SK-MEL-5 (cell line): ENCODE data around the gene PDGFRA. TPM values are rescaled to one million over a fixed set of nuclear protein-coding genes. Genes with fewer than 3 reads are reported as not detected.
"Not testable (repeated sequence)": the region's sequence is repeated elsewhere in the genome, so short reads cannot be mapped to it uniquely, and the experiment has no call there.

Source experiments
- DNase-seq: peaks from one replicate; pipeline ENCODE4 v3.0.0-alpha.2; 2016; ENCODE audit warnings: low read depth, low spot score
- in situ Hi-C: cut with HindIII; loops from 2 replicates; pipeline ENCODE4 v1.10.0; 2016; ENCODE audit warnings: low sequenced_read_pairs, high pct_unique_total_duplicates, low pct_unique_long_range_greater_than_20kb
- total RNA-seq: library from RNA; depleted of rRNA; stranded (reverse); fragments of >200 nt; shearing (Covaris generic); gene quantifications from 2 replicates; pipeline ENCODE4 v1.2.3, GENCODE V29; 2014

The PDGFRA gene
- total RNA-seq, 1 experiment from 2014 or later: 1.3 TPM

DNA sequence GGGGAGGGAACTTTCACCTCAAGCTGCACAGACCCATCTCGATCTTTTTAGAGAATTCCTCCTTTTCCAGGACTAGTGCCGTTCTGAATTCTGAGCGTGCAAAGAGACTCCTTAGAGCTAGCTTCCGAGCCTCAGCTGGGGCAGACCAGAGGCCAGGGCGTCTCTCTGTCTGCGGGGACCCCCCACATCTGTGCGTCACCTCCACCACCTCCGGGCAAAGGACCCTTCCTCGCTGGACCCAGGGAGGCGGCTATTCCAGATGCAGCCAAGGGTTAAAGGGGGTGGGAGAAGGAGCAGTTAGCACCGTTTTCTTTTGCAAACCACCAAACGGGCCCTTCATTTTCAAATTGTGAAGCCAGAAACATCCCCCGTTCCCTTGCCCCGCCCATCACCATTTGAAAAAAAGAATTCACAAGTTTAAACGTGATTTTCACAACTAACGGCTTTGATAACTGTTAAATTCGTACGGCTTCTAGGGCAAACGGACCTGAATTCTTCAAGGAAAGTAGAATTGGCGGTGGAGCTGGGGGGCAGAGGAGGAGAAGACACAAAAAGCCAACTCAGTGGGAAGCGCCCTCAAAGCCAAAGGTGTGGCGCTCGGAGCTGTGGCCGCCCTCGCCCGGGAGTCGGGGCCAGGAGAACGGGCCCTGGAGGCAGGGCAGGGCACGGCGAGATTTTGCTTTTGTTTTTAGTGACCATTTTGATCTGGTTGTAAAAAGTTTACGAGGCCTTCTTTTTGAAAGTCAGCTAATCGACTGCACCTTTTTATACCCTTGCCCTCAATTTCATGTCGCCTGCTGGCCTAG lies 3.3 kb upstream of the PDGFRA start:
- in situ Hi-C loops: no loop called here
- no peak for DNase-seq

DNA sequence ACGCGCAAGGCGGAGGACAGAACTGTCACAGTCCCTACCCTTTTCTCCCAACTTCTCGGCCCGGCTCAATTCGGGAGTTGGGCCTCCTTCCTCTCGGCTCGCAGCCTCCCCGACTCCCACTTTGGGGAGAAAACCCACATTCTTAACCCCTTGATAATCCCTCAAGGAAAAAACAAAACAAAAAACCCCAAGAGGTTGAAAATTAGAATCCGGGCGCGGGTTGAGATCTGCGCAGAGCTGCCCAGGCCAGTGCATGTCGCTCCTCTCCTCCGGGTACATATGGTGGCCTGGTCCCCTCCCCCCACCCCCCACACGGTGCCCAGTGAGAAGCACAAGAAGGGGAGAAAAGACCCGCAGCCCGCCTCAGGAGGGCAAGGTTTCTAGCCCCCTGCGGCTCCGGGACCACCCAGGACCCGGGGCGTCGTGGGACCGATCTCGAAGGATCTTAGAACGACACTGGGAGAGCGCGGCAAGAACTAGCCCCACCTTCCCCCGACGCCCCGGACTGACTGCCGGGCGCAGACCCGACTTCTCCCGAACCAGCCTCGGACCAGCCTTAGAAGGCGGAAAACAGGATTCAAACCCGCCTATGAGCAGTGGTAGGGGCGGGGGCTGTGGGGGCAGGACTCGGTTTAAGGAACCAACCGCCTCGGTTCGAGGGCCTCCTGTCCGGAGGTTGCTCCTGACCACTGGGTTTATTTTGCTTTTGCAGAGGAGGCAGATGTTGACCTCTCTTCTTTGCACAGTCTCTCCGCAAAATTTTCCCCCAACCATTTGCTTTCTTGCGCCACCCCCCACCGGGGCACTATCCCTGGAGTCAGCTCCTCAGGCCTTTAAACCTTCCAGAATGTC lies 2.5 kb upstream of the PDGFRA start:
- no peak for DNase-seq
- in situ Hi-C loops: no loop called here

DNA sequence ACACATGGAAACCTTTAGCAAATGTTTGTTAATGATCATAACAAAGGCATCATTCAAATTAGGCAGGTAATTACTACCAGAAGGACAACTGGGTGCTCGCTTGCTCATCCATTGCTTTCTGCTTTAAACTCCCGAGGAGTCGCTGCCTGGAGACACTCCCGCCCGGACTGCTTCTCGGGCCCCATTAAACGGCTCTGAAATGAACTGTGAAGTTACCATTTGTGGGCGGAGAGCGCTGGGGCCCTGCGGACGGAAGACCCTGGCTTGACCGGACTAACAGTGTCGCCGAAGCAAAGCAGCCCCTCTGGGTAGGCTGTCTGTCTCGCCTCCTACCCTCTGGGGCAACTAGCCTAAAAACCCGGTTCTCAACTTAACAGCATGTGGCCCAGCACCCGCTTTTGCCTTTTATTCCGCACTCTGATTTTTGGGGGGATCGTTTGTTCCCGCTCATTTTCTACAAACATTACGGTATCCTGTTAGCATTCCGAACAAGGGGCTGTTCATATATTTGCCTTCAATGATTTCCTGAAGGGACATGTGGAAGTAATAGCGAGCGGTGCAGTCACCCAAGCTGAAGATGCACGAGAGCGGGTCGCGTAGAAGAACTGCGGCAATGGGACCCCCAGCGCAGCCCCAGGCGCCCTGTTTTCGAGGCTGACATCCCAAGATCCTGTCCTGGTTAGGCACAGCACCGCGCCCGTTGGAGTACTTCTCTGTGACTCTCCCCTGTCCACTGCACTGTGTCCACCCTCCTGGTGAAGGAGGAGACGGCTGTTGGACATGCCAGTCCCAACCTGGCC lies 1.6 kb upstream of the PDGFRA start:
- peak; percentile 58 for DNase-seq
- in situ Hi-C loops: no loop called here

DNA sequence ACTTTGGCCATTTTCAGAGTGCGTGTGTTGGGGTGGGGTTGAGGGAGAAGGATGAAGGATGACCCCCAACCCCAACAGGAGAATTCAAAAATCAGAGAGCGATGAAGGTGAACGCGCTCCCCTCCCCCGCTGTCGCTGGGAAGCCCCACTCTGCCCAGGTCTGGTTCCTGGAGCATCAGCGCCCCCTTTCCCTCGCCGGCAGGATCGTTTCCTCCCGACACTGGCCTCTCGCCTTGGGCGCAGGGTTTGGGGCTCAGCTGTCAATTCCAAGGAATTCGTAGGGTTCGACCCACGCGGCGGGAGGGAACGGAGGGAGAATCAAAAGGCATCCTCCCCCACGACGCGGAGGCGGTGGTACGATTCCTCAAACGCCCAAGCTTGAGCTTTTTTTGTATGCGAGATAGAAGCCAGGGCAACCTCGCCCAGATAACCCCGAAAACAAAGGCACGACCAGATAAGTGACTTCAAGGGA lies 1.0 kb upstream of the PDGFRA start:
- in situ Hi-C loops: no loop called here
- DNase-seq: peak; percentile 68

DNA sequence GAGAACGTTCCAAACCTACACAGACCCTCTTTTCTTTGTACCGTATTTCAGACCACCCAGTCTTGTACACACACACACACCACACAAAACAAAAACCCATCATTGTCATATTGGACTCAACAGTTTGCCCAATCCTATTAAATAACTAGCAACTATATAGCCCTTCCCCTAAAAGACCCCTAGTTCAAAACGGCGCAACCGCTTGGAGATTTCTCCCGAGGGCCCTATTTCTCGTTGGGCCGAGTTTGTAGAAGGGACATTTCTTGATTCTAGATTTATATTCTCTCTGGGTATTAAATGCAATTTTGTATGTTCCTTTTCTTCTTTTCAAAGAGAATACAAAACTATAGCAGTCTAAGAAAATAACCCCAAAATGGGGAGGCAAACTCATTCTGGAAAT lies 547 bp upstream of the PDGFRA start:
- in situ Hi-C loops: no loop called here
- no peak for DNase-seq

DNA sequence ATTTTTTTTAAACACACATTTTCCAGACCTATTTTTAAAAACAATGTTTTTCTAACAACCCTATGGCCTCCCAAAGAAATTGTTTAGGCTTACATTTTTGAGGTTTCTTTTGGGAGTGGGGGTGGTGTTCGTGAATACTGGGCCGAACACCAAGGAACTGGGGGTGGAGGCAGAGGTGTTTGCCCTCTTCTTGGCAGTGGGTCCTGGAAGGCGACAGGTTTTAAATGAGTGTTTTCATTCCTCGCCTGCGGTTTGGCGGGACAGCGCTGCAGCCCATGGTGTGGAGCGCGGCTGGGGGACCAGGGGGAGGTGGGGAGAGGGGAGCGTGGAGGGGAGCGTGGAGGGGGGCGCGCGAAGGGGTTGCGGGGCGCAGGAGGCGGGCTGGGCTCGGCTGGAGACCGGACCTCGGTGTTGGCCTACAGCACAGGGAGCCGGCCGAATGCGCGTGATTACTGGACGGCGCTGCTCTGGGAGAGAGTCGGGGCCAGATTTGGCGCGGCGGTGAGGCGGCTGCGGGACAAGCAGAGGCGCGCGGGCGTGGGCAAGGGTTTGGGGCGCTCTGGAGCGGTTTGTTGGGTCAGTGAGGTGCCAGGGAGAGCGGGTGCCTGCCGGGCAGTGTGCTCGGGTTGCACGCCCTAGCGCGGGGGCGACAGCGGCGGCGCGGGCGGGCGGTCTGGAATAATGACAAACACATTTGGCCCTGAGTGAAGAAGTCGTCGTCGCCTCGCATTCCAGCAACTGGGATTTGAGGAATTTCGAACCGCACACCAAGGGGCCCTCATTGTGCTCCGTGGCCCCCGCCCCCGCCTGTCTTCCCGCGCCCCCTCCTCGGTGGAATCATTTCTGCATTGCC lies 764 bp downstream of the PDGFRA start:
- in situ Hi-C loops: no loop called here

DNA sequence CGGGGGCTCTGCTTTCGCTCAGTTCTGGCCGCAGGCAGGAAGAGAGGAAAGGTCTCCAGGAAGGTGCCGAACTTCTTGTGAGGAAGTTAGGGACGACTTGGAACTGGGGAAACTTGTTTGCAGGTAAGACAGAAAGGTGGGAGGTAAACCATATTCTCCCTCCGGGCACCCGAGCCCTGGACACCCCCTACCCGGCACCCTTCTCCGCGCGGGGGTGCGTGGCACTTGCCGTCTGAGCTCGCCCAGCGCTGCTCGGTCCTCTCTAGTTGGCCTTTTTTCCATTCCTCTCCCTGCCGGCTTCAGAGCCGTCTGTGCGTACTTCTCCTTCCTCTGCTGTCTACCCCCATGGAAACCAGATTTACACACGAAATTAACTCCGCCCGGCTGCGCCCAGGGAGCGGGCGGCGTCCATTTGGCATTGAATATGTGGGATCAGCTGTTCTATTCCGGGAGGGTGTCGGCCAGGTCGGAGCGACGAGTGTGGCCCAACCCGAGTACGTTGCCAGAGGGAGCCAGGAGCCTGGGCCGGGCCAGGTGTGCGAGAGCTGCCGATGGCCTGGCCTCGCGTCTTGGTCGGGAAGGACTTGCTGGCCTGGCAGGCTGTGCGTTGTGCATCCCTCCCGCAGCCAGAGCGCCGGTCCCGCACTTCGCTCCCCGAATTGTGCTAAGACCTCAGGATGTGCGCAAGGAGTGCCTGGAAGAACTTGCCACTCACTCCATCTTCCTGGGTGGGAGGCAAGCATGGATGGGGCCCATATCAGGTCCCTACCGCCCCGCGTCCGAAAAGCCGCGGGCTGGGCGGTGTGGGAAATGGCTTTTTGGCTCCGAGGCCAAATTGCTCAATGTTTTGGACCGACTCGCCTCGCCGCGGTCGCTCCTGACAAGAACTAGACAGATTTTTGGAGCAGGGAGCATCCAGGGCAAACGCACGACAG lies 1.7 kb downstream of the PDGFRA start:
- no peak for DNase-seq
- in situ Hi-C loops: no loop called here

More for the DNA sequence above, 764 bp downstream of the PDGFRA start:
- DNase-seq: no peak

DNA sequence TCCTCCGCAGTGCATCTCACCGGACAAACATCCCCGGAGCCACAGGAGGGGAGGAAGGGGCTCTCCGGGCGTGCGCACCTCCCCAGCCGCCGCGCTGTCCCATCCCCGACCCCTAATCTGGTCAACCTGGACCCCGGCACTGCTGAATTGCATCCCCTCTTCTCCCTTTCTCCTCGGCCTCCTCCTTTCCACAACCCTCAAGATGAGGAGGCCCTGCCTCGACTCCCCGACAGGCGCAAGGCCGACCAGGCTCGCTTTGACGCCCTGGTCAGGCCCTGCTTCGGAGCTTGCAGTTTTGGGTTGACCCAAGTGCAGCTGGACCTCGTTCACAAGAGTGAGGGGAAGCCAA lies 2.3 kb downstream of the PDGFRA start:
- in situ Hi-C loops: no loop called here
- DNase-seq: no peak

DNA sequence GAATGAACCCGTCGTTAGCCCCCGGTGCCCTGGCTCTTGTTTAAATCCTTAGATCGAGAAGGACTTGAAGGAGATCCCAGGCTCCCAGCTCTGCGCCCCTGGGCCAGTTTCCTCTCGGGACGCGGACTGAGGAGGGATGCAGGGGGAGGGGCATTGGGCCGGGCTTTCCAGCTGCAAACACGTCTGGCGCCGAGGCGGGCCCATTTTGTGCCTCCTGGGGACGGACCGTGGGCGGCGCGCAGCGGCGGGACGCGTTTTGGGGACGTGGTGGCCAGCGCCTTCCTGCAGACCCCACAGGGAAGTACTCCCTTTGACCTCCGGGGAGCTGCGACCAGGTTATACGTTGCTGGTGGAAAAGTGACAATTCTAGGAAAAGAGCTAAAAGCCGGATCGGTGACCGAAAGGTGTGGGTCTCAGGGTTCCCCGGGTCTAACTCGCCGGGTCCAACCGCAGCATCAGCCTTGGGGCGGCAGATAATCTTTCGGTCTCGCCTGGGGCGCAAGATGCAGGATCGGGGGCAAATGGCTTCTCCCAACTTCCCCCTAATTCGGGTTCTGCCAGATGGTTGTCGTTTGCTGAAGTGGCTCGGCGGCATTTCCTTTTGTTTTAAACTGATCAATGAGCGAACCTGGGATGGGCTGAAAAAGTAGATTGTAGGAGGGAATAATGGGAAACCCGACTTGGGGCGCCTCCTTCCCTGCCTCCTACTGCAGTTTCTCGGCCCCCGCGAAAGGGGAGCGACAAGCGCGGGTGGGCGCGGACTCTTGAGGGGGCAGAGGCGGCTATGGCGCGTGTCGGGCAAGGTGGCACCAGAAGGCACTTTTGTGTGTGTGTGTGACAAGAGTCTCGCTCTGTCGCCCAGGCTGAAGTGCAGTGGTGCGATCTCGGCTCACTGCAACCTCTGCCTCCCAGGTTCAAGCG lies 2.9 kb downstream of the PDGFRA start:
- in situ Hi-C loops: no loop called here

DNA sequence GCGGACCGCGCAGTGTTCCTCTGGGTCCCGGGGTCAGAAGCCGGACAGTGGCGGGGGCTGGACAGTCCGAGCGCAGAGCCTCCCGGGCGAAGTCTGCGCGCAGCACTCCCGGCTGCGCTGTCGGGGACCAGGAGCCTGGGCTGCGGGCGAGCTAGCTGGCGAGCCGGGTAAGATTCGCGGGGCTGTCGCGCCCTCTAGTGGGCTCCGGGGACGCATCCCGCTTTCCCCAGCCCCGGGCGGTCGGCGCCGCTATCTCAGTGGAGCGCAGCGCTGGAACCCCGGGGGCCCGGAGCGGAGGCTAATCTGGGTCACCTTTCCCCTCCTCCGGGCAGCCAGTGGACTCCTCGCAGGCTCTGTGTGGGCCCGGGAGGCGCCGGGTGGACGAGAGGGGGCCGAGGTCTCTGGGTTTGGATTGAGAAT lies 4.2 kb downstream of the PDGFRA start:
- peak; percentile 79 for DNase-seq
- in situ Hi-C loops: no loop called here

More for the DNA sequence above, 2.9 kb downstream of the PDGFRA start:
- no peak for DNase-seq

DNA sequence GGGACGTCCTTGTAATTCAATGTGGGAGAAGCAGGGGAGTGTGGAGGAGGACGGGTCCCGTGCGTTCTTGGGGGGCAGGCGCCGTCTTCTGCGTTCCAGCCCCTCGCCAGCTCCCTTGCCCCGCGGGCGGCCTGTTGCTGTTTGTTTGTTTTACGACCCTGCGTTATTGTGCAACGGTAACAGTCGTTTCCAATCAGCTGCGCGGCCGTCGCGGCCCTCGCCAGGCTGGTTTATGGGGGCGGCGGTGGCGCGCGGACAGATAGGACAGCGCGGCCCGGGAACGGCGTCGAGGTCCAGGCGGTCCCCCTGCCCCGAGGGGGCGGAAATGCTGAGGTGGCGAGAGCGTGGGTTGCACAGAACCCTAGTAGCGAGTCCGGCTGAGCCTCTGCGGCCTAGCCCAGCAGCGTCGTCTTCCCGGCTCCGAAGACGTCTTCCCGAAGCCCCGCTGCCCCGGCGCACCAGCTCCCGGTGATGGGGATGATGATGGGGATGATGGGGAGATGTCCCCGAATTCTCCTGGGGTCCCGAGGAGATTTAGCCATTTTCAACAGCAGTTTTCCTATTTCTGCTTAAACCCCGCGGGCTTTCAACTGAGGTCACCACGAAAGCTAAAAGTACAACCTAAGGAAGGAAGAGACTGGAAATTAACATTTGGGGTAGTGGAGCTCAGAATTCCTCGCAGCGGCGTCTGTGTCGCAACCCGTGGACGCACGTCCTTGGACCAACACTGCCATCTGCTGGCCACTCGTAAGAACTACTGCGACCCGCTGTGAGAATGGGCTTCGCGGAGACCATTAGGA lies 4.8 kb downstream of the PDGFRA start:
- in situ Hi-C loops: no loop called here
- peak; percentile 74 for DNase-seq

DNA sequence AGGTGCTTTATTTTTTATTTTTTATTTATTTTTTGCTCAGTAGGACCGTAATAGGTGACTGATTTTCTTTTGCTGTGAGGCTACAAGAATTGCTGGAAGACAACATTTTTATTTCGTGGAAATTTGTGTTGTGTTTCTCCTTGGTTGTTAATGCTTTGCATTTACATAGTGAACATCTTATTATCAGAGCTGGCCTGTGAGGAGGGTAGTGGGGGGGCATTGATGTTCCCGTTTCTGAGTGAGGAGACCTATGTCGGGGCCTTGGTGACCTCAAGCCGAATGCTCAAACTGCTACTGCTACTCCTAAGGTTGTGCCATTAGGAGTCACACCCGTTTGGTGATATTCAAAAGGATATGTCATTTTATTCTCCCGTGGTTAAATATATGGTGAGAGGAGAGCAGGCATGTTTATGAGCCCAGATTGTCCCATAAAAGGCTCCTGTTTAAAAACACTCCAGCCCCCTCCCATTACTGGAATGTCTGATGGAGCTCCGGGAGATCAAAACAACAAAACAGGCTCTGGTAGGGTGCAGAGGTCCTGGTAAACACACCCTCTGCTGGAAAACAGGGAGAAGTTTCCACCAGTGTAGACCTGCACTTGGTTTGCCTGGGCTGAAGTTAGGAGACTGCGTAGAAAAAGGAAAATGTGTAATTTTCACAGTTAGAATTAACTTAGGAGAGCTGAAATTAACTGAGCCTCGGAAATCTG lies 5.6 kb downstream of the PDGFRA start:
- in situ Hi-C loops: no loop called here
- DNase-seq: peak; percentile 15

DNA sequence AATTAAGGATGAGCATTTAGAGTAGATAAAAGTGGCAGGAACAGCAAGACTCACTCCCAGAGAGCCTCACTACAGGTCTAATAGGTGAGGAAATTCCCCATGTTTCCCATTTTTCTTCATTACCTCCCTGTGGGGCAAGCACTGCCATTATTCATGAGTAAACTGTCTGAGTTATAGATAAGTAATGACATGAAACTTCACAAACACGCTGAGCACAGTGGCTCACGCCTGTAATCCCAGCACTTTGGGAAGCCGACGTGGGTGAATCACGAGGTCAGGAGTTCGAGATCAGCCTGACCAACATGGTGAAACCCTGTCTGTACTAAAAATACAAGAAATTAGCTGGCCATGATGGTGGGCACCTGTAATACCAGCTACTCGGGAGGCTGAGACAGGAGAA lies 7.2 kb downstream of the PDGFRA start:
- in situ Hi-C loops, DNase-seq: not testable (repeated sequence)

DNA sequence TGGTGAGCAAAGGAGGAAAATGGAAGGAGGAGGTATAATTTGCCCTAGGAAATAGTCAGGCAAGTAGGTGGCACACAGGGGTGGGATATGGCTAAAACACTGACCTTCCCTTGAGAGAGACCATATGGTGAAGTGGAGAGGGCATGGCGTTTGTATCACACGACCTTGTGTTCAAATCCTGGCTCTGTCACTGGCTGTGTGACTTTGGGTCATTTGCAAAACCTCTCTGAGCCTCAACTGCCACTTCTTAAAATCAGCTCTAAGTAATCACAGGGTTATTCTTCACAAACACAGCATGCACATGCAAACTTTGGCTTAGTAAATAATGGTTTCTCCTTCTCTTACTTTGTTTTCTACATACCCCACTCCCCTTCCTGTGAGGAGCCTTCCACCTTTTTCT lies 8.7 kb downstream of the PDGFRA start:
- in situ Hi-C loops: no loop called here
- DNase-seq: no peak
